ENCODE measurements around the gene EHMT2.

EHMT2 gene

DNA sequence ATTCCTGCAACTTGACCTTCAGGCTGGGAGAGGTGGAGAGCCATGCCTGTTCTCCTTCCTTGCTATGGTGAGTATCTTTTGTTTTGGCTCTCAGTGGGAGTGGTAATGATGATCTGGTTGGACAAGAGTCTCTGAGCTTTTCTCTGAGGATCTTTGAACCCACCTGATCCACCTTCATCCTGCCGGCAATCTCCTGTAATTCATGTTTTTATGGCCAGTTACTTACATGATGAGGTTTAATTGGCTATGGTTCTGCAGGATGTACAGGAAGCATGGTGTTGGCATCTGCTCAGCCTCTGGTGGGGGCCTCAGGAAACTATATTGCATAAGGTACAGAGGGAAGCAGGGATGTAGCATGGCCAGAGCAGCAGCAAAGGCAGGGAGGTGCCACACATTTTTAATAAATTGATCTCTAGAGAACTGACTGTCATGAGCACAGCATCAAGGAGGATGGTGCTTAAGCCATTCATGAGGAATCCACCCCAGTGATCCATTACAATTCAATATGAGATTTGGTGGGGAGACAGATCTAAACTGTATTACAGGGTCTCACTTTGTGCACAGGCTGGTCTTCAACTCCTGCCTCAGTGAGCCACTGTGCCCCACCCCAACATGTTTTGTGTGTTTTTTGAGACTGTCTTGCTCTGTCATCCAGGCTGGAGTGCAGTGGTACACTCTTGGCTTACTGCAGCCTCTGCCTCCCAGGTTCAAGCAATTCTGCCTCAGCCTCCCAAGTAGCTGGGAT is 60.0 kb downstream of the EHMT2 start:
- no peak for DNase-seq

DNA sequence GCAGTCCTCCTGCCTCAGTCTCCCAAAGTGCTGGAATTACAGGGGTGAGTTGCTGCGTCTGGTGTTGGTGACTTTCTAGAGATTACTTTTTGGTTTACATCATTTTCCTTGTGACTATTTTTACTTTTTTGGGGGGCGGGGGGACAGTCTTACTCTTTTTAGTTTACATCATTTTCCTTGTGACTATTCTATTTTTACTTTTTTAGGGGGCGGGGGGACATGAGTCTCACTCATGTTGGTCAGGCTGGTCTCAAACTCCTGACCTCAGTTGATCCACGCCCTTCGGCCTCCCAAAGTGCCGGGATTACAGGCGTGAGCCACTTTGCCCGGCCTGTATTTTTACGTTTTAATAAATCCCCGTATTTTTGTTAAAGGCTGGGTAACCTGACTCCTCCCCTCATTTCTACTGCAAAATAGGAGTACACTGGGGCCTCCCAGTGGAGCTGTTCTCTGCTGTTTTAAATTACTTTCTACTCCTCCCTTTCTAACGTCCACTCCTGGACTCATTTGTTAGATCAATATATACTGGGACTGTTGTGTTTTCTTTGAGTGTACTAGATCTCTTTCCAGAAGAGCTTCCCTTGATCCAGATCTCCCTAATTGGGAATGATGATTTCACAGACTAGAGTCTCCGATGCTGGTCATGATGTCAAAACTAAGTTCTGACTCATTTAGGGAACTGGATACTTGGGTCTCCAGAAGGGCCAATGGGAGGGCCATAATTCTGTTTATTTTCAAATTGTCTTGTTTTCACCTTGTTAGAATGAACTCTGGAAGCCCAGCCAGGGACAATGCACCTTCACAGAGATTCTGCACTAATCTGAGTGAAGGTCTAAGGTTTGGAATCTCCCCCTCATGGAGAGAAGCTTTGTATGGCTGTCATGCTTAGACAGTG is 60.8 kb downstream of the EHMT2 start:
- no peak for DNase-seq

- DNase-seq: no peak
These were observed 61.4 kb downstream of the EHMT2 start for GRCh38 chr6:31836047-31836473.

DNA sequence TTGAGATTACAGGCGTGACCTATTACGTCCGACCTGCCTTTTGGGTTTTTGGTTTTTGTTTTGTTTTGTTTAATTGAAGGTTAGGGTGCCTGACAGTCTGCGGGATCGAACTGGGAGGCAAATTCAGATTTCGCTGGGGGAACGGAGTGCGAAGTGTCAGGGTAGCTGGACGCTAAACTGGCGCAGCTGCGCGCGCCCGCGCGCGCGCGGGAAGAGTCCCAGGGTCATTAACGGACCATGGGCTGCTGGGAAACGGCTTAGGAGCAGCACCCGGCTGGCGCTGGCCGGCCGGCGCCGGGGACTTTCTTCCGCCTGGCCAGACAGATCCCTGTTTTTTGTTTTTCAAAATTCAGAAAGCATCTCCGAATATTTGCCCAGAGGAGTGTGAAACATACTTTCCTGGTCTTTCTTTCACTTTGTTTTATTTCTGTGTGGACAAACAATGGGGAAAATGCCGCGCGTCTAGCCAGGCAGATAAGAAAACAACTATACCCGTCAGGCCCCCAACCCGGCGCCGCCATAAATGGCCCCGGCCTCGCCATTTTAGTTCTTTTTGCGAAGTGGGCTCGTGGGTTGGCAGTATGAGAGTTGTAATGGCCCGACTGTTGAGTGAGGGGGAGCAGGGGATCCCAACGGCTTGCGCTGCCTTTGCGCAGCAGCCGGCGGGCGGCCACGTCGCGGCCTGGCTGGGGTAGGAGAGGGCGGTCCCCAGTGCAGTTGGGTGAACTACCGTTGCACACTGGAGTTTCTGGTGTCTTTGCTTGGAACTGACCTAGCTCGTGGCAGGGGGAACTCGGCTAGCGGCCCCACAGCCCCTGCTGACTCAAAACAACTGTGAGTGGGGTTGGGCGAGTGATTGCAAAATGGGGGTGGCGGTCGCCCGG is 62.9 kb downstream of the EHMT2 start:
- DNase-seq: peak; percentile 86 to 92

GRCh38 chr6:31831350-31832215 is 65.9 kb downstream of the EHMT2 start:
- no peak for DNase-seq

GRCh38 chr6:31830886-31831335 is 66.6 kb downstream of the EHMT2 start:
- no peak for DNase-seq
